Activated gamma-delta T cell (primary cell): Measurements from ENCODE around the gene FAM72A.
"Not testable (repeated sequence)": the region's sequence is repeated elsewhere in the genome, so short reads cannot be mapped to it uniquely, and the experiment has no call there.

ENCODE experiments used
- DNase-seq: peaks from one replicate; lab custom pipeline; 2025; lab: John Stamatoyannopoulos, UW

FAM72A gene

DNA sequence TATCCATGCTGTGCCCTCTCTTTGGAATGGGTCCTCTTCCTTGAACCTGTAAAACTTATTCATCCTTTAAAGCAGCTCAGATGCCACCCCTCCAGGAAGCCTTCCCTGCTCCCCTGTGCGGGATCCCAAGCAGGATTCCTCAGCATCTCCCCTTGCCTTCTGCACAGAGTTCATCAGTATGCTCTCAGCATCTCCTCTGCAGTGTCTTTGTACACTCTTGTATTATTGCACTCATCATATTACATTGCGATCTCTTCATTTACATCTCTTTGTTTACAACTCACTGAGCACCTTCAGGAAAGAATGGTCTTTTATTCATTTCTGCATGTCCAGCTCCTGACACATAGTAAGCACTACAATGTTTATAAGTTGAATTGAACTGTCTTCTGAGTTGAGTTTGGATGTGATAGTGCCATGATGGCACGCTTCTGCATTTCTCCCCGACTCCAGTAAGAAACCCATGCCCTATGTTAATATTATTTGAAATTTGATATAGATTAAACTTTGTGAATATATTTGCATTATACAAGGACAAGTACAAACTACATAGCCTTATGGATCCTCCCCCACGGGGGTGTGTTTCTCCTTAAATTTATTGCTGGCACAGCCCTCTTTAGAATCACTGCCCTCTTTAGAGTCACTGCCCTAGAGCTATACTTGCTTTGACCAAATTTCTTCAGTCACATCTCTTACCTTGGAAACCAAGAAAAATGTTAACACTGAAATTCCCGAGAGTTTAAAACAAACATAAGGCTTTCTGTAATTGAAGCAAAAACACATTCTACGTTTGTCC, 13.2 kb upstream of the FAM72A start:
- DNase-seq = not testable (repeated sequence)

DNA sequence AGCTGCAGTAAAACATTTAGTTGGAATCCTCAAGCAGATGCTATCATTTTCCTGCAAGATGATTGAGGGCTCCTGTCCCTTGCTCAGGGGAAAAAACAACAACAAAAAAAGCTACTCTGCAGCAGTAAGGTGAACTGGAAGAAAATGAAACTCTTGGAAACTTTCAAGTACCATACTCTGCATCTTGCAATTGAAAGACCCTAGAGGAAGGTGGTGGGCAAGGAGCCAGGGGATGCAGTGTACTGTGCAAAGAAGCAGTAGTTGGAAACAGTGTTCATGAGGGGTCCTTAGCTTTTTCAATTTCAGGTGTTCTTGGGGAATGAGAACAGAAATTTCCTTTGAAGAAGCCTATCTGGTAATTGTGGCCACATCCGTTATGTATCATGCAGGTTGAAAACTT, 8.2 kb upstream of the FAM72A start:
- DNase-seq = not testable (repeated sequence)

DNA sequence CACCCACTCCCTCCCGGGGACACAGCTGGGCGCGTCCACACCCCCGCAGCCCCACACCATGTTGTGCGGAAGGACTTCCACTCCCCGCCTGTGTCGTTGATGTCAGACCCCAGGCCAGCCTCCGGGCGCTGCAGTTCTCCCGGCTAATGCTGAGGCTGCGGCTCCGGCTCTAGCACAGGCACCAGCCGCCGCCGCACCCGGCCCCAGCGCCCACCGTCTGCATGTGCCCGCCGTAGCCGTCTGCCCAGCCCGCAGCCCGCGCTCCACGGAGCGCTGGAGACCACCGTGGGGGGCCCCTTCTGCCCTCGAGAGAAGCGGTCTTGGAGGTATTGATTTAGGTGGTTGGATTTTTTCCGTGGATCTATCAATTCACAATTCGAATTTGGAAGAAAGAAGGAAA, 2.9 kb upstream of the FAM72A start:
- DNase-seq = not testable (repeated sequence)

DNA sequence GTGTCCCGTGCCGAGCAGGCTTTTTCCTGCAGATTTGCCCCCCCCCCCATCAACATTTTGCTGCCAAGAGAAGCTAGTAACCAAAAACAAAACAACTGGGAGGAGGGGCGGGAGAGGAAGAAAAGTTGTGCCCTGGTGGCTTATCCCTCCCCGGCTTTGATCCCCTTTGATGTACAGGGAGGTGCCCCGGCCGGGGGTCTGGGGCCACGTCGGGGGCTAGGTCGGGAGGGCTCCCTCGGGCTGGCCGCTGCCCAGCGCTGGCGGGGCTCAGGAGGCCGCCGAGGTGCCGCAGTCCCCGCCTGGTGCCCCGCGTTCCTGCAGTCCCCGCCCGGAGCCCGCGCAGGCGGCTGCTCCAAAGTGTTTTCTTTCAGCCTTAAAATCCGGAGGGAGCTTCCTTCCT, 2.2 kb upstream of the FAM72A start:
- not testable (repeated sequence) for DNase-seq

DNA sequence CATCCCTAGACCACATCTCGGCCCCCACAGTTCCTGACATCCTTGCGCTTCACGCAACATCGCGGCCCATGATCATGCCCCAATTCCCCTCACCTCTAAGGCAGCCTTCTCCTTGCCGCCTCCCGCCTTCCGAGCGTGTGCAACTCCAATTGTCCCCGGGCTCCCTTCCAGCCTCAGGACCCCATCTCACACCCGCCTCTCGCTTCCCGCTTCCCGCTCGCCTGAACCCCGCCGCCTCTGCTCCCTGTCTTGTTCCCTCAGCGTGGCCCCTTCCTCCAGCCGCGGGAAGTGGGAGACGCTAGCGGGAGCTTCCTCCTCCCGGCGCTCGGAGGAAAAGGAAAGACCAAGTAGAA, 1.5 kb upstream of the FAM72A start:
- DNase-seq = not testable (repeated sequence)

DNA sequence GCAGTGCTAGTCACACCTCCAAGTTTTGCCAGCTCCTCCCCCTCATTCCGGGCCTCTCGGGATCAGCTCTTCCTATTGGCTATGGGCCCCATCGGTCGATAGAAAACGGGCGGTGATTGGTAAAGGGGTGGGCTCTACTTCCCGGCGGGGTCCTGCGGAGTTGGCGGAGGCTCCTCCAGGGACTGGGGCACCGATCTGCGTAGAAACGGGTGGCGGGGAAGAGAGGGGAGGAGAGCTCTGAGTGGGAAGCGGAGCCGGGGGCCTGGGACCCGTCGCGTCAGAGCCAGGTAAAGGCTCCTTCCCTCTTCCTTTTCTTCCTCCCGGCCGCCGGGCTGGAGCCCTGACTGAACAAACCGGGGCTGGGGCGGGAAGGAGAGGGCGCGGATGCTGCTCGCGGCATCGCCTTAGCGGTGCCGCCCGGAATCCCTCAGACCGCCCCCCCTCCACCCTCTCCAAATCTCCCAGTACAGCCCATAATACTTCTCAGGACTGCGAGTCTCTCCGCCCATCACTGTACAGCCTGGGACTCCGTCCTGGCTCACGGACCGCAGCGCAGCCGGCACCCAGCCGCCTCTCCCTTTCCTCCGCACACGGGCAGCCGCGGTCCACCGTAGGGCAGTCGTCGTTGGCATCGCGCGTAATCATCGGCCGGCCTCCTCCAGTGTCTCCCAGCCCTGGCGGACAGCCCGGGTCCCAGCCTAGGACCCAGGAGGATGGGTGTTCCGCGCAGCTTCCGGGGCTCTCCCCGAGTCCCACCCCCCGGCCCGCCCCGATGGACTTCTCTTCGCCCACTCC, 922 bp upstream of the FAM72A start, which contains the start of gene SRGAP2:
SRGAP2 (plus strand) TSS at position 178 of the 795 bp plus-strand sequence. CDS start 2,430 bp downstream, outside the sequence.
- not testable (repeated sequence) for DNase-seq

DNA sequence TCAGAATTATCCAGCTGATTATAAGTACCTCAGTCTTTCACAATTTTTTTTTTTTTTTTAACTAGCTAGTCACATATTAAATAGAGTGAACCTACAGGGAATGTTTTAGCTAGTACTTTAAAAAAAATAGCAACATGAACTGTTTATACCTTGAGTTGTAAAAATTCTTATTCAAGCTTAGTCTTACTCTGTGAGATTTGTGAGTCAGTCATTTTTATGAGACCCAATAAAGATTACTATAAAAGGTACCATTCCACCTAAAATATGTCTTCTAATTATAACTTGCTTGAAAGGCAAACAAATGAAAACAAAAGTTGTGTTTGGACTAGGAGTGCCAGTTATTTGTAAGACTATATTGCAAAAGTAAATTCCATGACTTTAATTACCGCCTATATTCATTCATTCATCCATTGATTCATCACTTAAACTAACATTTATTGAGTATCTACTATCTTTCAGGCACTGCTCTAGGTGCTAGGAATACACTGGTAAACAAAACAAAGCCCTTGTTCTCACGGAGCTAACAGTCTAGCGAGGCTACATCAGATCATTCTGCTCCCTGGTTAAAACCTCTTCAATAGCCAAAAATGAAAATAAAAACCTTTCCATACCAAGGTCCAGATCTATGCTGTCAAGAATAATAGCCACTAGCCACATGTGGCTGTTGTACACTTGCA, 5.8 kb downstream of the FAM72A start:
- DNase-seq = not testable (repeated sequence)

DNA sequence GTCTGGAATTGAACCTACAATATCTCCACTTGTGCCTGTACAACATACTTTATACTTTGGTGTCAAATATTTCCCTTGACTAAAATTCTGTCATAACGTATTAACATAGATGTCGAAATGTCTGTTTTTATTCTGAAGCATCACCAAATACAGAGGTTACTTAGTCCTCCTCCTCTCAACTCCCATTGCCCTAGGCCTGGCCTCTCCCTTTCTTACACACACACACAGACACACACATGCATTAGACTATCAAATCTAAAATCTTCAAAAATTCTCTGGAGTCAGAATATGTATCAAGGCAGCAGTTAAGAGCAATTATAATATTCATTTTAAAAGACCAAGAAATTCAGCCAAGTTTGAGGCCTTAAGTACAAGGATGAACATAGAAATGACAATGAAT, 7.5 kb downstream of the FAM72A start:
- not testable (repeated sequence) for DNase-seq

DNA sequence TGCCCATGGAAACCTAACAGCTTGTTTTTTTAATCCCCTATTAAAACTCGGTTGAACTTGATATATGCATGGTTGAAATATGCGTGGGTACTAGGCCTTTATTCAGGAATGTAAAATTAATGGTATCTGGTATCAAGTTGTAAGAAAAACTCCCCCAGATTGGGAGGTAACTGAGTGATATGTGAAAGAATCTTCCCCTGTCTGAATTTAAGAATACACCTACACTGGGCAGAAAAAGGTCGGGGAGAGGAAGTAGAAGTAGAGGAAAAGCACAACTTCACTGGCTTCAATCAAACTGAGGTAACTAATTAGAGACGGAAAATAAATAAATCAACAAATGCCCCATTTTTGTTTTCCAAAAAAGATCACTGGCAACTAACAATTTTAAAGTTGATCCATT, 15.8 kb downstream of the FAM72A start:
- DNase-seq = not testable (repeated sequence)

DNA sequence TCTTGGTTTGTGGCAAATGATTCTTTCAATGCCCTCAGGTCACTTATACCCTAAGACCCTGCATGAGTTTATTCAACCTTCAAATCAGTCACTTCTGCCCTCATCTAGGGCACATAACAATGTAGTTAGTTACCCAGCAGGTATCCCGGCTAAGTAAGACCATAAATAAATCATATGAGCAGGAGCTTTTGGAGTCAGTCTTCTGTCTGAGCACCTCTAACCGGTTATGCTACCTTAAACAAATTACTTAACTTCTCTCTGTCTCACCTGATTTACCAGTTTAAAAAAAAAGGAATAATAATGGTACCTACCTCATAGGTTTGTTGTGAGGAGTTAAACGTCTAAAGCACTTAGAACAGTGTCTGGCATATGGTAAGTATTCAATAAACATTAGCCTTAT, 16.9 kb downstream of the FAM72A start:
- not testable (repeated sequence) for DNase-seq

DNA sequence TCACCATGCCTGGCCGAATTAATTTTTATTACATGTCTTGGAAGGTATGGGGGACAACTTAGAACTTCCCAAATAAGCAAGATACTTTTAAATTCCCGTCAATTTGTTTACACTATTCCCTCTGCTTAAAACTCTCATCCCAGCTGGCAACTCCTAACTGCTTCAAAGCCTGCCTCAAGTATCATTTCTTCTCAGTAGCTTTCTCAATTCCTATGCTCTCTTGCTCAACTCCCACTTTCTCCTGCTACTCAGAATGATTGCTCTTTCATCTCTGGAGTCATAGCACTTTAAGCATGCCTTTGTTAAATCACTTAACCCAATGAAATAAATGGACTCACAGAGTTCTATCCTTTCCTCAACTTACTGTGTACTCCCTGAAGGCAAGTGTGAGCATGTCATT, 18.9 kb downstream of the FAM72A start:
- DNase-seq = not testable (repeated sequence)

DNA sequence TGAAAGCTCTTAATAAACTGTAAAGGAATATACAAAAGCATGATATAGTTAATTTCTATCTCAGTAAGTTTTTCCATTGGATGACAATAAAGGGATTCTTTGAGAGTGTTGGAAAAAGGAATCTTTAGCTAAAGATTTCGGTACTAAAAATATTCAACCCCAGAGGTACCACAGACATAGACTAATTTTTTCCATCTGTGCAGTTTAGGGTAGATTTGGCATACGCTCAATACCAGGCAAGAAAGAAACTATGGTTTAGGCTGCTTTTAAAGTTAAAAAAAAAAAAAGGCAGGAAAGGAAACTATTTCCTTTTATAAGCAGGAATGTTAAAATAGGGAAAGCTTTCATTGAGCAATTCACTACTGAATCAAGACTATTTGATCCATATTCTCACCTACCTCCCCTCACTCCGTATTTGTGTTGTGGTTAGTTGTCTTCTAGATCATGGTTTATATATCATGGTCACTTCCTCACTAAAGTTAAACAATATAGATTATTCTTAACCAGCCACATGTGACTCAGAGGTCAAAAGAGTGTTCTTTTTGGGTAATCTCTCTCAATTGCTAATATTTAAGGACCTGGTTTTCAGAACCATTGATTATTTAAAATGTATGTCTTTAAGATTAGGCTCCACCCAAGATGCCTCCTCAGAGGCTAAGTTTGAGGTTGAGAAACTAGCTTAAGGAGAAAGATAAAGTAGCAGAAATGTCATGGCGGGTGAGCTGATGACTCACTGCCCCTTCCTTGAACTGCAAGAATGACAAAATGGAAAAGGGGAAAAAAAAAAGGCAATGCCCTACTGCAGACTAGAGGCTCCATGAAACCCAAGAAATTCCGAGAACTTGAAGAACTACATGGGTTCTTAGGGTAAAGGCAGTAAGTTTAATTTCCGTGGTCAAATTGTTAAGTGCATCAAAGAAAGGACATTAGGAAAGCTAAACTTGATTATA, 20.0 kb downstream of the FAM72A start:
- DNase-seq = not testable (repeated sequence)

DNA sequence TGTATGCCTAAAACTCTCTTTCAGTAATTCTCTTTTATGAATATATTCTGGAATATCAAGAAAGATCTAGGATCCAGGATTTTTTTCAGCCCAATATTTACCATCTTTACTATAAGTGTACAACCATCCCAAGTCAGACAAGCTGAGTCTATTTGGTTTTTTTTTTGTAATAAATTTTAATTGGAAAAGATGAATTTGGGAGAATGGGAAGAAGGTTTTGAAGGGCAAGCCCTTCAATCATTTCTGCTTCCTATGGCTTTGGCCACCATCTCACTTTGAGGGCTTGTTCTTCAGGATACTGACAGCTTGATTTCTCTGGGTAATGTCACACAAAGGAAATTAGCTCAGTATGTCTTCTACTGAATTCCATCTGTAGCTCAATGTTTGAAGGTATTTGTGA, 23.0 kb downstream of the FAM72A start:
- DNase-seq = not testable (repeated sequence)

DNA sequence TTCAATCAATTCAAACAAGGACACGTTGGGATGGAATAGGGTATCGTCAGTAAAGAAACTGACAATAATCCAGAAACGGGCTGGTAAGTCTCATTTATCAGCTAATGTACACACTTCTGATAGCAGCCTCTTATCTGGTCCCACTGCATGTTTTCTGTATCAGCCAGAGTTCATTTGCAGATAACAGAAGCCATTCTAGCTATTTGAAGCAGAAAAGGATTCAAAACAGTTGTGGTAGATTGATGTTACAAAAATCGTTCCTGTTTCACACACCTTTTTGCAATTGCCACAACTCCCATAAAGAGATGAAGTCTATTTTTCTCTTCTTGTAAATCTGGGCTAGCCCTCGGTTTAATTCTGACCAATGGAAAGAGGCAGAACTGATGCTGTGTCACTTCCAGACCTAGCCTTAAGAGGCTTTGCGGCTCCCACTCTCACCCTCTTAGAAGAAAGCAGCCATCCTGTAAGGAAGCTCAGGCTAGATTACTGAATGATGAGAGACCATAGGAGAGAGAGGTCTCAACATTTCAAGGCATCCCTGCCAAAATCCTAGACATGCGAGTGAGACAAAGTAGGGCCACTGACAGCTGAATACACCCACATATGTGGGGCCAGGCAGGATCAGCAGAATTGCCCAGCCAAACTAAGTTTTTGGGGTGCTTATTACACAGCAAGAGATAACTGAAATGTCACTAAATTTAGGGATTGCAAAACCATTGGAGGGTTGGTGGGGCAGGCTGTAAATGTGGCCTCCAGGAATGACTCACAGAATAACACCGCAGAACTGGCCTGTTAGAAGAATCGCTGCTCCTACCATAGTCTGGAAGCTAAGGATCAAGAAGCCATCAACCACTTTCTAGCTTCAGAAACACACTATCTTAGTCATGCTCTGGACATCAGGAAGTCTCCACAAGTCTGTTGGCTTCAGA, 24.3 kb downstream of the FAM72A start:
- not testable (repeated sequence) for DNase-seq

DNA sequence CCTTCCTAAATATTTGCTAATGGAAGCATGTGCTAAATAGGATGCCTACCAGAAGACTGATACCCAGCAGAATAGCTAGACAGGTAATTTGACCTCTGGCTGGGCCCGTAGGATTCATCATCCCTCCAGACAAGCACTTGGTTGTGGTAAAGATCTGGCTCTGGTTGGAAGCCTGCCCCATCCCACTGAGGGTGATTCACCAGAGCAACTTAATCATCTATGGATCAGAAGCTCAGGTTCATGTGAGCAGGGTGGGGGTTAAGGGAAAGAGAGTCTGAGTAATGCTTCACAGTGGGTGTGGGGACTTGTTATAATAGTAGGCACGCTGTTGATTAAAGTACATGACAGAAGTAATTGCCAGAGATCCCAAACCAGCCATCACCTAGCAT, 26.5 kb downstream of the FAM72A start:
- not testable (repeated sequence) for DNase-seq

DNA sequence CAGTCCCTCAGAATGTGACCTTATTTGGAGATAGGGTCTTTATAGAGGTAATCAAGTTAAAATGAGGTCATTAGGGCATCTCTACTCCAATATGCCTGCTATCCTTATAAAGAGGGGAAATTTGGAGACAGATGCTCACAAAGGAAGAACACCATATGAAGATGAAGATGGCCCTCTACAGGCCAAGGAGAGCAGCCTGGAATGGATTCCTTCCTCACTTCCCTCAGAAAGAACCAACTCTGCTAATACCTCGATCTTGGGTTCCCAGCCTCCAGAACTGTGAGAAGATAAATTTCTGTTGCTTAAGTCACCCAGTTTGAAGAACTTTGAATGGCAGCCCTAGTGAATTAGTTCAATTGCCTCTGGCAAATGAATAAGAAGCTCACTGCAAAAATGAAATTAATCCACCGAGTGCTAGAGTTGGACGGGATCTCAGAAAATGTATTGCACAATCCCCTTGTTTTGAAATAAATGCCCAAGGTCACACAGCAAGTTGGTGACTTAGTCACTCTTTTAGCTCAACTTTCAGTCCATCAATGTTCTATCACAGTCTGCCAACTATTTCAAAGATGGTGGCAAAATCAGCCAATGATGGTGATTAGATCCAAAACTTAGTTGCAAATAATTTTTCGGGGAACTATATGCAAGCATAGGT, 27.1 kb downstream of the FAM72A start:
- DNase-seq = not testable (repeated sequence)

DNA sequence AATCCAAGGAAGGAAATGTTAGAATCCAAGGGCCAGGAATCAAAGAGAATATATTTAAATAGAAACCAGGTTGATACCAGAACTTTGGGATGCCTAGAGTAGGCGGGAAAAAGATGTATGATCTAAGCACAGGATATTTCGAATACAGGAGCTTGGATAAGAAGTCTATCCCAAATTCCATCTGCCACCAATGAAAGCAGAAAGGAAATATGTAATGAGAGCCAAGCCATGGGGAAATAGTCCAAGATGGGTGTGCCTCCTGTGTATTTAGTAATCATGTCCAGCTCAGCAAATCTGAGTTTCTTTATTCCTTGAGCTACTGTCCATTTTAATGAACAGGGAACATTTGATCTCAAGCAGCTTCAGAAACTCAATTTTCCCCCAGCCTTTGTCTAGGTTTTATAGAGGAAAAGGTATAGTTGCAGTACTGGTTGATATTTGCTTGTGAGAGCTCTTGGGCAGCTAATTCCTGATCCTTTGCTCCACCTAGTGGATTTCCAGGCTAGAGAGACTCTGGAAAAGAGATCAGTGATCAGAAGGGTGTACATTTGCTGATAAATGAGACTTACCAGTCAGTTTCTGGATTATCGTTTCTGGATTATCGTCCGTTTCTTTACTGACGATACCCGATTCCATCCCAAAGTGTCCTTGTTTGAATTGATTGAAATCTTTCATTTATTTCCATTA, 28.3 kb downstream of the FAM72A start:
- not testable (repeated sequence) for DNase-seq

DNA sequence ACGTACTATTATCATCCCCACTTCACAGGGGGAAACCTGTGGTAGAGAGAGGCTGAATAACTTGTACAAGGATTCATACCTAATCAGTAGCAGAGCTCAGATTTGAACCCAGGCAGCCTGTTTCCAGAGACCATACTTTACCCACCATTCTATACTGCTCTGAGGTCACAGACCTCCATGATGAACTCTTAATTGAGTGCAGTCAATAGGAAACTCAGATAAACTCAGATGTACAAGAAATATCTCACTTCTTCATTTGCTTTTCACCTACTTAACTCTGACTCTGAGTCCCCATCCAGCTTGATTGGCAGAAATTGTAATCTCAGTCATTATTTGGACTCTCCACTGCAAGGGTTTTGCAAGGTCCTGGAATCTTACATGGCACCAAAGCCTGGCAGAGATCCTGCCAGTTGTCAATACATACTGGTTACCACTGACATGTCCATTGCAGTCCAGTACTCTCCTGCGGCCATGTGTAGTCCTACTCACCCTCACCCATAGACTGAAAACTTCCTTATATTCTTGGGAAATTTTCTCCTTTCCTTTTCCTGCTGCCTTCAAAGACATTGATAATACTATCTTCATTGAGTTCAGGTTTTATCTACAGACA, 29.4 kb downstream of the FAM72A start:
- not testable (repeated sequence) for DNase-seq

DNA sequence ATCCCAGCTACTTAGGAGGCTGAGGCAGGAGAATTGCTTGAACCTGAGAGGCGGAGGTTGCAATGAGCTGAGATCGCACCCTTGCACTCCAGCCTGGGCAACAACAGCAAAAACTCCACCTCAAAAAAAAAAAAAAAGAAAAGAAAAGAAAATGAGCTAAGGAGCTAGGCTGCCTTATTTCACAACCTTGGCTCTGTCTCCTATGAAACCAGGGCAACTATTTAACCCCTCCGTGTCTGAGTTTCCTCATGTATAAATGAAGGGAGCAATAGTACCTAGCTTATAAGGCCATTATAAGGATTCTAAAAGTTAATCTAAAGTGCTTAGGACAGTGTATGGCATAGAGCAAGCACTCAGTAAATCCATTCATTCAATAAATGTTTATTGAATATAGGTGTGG, 32.8 kb downstream of the FAM72A start:
- DNase-seq = not testable (repeated sequence)
